ENCODE data around the gene JMJD1C.
"Not testable (repeated sequence)": the region's sequence is repeated elsewhere in the genome, so short reads cannot be mapped to it uniquely, and the experiment has no call there.

The JMJD1C gene

DNA sequence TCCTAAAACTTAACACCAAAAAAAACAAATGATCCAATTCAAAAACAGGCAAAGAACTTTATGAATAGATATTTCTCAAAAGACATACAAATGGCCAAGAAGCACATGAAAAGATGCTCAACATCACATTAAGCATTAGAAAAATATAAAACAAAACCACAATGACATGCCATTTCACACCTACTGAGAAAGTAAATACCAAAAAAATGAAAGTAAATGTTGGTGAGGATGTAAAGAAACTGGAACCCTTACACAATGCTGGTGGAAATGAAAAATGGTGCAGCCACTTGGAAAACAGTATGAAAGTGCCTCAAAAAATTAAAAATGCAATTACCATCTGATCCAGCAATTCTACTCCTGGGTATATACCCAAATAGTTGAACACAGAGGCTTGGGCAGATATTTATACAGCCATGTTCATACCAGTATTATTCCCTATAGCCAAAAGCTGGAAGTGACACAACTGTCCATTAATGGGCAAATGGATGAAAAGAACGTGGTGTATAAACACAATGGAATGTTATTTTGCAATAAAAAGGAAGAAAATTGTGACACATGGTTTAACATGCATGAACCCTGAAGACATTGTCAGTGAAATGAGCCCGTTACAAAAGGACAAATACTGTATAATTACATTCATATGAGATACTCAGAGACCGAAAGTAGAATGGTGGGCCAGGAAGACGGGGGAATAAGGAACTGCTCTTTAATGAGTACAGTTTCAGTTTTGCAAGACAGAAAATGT is 89.0 kb downstream of the JMJD1C start:
- no peak overlapping the region for H3K4me3 ChIP-seq (ENCODE audit: low read length)
- no peak for DNase-seq (ENCODE audit: low read depth, low spot score)

DNA sequence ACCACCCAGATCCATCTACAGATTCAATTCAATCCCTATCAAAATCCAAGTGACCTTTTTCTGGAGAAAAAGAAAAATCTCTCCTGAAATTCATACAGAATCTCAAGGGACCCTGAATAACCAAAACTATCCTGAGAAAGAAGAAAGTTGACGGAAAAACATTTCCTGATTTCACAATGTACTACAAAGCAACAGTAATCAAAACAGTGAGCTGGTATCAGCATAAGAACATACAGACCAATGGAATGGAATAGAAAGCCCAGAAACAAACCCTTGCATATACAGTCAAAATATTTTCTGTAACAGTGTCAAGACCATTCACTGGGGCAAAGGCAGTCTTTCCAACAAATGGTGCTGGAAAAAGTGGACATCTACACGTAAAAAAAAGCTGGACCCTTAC is 89.9 kb downstream of the JMJD1C start:
- no peak for DNase-seq (ENCODE audit: low read depth, low spot score)
- H3K4me3 ChIP-seq (ENCODE audit: low read length) = no peak overlapping the region

DNA sequence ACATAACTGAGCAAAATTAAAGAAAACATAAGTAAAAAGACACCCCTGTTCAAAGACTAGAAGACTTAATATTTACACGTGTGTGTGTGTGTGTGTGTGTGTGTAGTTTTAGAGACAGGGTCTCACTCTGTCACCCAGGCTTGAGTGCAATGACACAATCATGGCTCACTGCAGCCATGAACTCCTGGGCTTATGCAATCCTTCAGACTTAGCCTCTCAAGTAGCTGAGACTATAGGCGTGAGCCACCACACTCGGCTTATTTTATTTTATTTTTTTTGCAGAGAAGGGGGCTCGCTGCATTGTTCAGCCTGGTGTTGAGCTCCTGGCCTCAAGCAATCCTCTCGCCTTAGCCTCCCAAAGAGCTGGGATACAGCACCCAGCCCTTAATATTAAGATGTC is 90.3 kb downstream of the JMJD1C start:
- DNase-seq (ENCODE audit: low read depth, low spot score) = no peak
- H3K4me3 ChIP-seq (ENCODE audit: low read length) = no peak overlapping the region

DNA sequence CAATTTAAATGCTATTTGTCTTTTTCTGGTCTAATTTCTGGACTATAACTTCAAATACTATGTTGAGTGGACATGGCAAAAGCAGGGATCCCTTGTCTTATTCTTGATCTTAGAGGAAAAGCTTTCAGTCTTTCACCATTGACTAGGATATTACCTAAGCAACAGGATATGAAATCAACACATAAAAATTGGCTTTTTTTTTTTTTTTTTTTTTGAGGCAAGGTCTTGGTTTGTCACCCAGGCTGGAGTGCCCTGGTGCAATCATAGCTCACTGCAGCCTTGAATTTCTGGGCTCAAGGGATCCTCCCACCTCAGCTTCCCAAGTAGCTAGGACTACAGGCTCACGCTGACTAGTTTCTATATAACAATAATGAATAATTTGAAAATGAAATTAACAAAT is 90.8 kb downstream of the JMJD1C start:
- no peak for DNase-seq (ENCODE audit: low read depth, low spot score)
- no peak overlapping the region for H3K4me3 ChIP-seq (ENCODE audit: low read length)

DNA sequence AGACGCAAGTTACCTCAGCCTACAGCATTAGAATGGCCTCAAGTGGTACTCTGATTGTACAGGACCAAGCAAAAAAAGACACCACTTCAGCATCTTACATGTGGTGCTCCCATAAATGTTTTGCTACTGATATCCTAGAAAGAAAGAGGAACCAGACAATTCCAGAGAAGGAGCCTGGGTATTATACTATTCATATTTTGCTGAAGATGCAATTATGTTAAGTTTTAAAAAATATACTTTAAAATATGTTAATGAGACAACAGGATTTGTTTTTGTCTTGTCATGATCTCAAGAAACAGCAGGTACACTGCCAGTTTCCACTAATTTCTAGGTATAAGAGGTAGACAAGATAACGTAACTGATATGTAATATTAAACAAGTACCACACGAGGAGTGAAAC is 92.6 kb downstream of the JMJD1C start:
- H3K4me3 ChIP-seq (ENCODE audit: low read length) = no peak overlapping the region
- no peak for DNase-seq (ENCODE audit: low read depth, low spot score)

DNA sequence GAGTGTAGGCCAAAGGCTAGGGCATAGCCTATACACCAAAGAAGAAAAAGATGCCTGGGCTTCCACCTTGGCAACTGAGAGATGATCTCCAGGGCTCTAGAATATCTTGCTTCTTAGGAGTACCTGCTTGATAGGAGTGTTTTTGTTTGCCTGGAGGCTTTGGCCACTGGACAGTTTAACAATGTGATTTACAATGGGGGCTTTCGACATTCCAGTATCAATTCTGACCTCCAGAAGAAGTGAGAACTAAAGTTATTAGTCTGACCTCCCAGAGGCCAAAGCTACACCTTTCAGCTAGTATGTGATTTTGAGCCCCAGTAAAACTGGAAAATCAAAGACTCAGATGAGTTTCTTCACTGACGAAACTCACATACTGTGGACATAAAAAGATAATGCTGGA is 96.1 kb downstream of the JMJD1C start:
- DNase-seq (ENCODE audit: low read depth, low spot score) = no peak
- no peak overlapping the region for H3K4me3 ChIP-seq (ENCODE audit: low read length)

DNA sequence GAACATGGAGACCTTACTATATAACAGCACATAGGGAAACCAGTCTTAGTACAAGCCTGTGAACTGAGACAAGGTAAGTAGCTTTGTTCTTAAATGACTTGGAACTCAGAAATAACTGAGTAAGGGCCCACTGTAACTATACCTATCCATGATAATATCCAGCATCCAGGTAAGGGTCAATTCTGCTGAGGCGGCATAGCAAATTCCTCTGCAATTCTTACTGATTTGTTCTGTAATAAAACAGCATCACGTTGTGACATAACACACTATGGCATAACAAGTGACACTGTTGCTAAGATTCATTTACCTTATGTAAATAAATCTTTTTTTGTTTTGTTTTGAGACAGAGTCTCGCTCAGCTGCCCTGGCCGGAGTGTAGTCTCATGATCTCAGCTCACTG is 97.4 kb downstream of the JMJD1C start:
- H3K4me3 ChIP-seq (ENCODE audit: low read length) = no peak overlapping the region
- DNase-seq (ENCODE audit: low read depth, low spot score) = no peak

DNA sequence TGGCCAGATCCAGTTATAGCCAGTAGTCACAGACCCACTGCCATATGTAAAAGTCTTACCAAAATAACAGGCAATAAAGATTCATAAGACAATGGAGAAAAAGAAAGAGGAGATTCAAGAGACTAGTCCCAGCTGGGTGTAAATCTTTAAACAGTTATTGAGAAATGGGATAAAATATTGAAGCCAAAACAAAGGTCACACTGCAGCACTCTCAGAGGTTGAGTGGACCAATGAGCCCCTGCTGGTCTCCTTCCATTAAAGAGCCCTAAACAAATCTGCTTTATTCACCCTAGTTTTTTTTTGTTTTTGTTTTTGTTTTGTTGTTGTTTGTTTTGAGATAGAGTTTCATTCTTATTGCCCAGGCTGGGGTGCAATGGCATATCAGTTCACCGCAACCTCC is 98.8 kb downstream of the JMJD1C start:
- no peak for DNase-seq (ENCODE audit: low read depth, low spot score)
- H3K4me3 ChIP-seq (ENCODE audit: low read length) = no peak overlapping the region

DNA sequence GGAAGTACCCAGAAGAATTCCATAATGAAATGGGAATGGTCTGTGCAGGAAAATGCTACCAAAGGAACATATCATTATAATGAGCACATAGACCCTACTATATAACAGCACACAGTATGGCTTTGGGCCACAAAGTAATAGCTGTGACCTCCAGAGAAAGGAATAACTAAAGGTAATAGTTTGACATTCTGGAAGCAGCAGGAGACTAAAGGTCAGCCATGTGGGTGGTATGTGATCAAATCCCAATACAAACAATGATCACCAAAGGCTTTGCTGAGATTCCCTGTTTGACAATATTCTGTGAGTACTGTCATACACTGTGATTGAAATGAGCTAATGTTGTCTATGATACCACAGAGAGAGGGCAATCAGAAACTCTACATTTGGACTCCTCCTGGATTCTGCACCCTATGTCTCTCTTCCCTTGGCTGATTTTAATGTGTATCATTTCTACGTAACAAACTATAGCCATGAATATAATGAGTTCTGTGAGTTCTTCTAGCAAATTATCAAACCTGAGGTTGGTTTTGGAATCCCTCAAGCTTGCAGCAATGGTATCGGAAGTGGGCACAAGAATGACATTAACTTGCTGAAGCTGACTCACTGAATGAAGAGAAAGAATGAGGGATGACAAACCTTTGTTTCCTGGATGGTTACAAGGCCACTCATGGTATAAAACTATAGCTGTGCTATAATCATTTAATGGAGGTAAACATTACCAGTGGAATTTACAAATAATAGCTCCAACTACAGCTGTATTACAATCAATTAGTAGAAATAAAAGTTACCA is 99.6 kb downstream of the JMJD1C start:
- no peak for DNase-seq (ENCODE audit: low read depth, low spot score)
- no peak overlapping the region for H3K4me3 ChIP-seq (ENCODE audit: low read length)

DNA sequence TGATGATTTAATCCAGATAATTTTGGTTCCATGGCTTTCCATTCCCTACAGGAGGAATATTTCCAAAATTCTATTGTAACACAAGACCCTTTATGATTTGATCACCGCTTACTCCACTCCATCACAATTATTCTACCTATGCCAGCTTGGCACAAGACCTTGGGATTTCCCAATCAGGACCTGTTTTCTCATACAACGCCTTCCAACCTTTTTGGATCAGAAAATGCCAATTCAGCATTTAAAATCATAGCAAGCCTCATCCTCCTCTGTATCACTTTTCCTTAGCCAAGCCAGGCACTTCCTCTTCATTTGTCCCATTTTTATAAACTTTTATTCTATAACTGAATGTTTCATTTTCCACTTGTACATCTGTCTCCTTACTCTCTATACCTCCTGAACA is 100.9 kb downstream of the JMJD1C start:
- H3K4me3 ChIP-seq (ENCODE audit: low read length) = no peak overlapping the region
- DNase-seq (ENCODE audit: low read depth, low spot score) = no peak

DNA sequence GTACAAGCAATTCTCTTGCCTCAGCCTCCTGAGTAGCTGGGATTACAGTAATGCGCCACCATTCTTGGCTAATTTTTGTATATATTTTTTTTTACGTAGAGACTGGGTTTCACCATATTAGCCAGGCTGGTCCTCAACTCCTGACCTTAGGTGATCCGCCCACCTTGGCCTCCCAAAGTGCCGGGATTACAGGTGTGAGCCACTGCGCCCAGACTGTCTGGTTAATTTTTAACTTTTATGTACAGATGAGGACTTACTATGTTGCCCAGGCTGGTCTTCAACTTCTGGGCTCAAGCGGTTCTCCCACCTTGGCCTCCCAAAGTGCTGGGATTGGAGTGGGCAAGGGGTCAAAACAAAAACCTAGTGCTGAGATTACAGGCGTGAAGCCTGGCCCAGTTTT is 101.8 kb downstream of the JMJD1C start:
- DNase-seq (ENCODE audit: low read depth, low spot score) = no peak
- H3K4me3 ChIP-seq (ENCODE audit: low read length) = no peak overlapping the region

DNA sequence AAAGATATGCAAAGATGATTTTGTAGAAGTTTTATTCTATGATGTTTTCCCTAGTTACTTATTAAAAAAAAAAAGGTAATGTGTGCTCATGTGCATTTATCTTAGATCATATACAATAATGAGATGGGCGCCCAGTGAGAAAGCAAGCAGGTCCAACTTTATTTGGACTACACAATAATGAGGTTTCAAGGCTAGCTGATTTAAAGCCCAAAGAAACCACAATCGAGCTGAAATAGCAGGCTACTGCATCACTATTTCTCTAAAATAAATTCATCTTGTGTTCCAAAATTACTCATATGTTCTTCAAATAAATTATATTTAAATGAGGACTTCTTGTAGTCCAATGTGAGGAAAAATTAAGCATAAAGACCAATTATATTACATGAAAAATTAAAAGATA is 110.1 kb downstream of the JMJD1C start:
- no peak overlapping the region for H3K4me3 ChIP-seq (ENCODE audit: low read length)
- no peak for DNase-seq (ENCODE audit: low read depth, low spot score)

DNA sequence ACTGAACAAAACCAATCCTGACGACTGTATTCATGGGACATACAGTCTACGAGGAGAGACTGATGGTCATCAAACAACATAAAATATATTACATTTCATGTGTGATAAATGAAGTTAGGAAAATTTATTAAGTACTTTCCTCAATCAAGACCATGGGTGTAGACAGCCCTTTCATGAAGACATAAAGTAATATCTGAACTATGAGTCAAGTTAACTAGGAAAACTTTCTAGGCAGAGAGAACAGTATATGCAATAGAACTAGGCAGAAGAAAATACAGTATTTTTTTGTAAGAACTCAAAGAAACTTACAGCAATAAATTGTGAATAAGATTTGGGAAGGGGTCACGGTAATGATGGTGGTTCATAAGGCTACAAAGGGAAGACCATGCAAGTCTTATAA is 112.8 kb downstream of the JMJD1C start:
- no peak for DNase-seq (ENCODE audit: low read depth, low spot score)
- H3K4me3 ChIP-seq (ENCODE audit: low read length) = no peak overlapping the region

DNA sequence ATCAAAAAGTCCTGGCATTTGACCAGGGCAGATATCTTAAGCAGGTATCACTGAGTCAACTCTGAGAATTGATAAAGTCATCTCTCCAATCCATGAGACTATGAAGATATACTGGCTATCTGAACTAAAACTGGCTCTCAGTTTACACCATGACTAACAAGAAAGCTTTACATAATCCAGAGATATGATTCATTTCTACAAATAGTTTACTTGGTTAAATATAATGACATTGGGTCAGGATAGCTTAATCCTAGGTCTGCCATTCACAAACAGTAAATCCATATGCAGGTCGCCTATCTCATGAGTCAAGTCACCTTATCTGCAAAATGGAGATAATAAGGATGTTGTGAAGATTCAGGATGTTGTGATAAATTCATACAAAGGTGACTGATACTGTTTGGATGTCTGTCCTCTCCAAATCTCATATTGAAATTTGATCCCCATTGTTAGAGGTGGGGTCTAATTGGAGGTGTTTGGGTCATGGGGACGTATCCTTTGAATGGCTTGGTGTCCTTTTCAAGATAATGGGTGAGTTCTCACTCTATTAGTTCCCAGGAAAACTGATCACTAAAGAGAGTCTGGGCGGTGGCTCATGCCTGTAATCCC is 117.4 kb downstream of the JMJD1C start:
- no peak overlapping the region for H3K4me3 ChIP-seq (ENCODE audit: low read length)
- DNase-seq (ENCODE audit: low read depth, low spot score) = no peak

DNA sequence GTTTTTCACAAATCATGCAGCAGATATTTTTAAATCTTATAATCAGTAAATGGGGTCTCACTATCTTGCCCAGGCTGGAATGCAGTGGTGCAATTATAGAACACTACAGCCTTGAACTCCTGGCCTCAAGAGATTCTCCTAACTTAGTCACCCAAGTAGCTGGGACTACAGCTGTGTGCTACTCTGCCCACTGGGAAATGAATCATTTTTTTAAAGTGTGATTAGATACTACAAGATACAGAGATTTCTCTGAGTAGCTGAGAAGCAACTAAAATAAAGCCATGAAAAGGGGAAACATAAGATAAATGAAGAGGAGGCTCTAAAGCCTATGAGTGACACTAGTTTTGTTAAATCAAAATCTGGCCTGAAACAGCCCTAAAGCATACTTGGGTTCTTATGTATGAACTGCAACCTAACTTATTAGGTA is 119.7 kb downstream of the JMJD1C start:
- no peak for DNase-seq (ENCODE audit: low read depth, low spot score)
- H3K4me3 ChIP-seq (ENCODE audit: low read length) = no peak overlapping the region

DNA sequence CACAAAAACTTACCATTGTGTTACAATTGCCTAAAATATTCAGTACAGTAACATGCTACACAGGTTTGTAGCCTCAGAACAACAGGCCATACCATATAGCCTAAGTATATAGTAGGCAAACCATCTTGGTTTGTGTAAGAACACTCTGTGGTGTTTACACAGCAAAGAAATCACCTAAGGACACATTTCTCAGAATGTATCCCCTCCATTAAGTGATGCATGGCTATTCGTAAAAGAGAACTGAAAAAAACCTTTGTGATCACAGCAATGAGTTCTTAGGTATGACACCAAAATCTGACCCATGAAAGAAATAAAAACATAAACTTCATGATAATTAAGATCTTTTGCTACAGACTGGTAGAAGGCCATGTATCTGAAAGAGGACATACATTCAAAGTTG is 121.5 kb downstream of the JMJD1C start:
- no peak for DNase-seq (ENCODE audit: low read depth, low spot score)
- H3K4me3 ChIP-seq (ENCODE audit: low read length) = no peak overlapping the region

DNA sequence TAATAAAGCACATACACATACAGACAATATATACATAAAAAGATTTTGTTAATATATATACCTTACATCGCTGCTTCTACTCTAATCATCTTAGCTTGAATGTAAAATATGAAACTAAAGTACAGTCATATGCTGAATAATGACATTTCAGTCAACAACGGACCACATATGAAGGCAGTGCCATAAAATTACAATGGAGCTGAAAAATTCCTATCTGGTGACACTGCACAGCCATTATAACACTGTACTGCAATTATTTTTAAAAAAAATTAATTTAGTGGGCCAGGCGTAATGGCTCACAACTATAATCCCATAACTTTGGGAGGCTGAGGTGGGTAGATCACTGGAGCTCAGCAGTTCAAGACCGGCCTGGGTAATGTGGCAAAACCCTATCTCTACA is 122.3 kb downstream of the JMJD1C start:
- DNase-seq (ENCODE audit: low read depth, low spot score) = no peak
- H3K4me3 ChIP-seq (ENCODE audit: low read length) = no peak overlapping the region

DNA sequence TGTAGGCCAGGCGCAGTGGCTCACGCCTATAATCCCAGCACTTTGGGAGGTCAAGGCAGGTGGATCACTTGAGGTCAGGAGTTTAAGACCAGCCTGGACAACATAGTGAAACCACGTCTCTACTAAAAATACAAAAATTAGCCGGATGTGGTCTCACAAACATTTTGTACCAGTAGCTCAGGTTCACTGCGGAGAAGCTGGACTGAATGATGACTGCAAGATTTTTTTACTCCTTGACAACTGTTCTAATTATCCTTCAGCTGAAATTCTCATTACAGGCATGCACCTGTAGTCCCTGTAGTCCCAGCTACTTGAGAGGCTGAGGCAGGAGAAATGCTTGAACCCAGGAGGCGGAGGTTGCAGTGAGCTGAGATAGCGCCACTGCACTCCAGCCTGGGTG is 126.1 kb downstream of the JMJD1C start:
- not testable (repeated sequence) for H3K4me3 ChIP-seq (ENCODE audit: low read length); DNase-seq (ENCODE audit: low read depth, low spot score)

DNA sequence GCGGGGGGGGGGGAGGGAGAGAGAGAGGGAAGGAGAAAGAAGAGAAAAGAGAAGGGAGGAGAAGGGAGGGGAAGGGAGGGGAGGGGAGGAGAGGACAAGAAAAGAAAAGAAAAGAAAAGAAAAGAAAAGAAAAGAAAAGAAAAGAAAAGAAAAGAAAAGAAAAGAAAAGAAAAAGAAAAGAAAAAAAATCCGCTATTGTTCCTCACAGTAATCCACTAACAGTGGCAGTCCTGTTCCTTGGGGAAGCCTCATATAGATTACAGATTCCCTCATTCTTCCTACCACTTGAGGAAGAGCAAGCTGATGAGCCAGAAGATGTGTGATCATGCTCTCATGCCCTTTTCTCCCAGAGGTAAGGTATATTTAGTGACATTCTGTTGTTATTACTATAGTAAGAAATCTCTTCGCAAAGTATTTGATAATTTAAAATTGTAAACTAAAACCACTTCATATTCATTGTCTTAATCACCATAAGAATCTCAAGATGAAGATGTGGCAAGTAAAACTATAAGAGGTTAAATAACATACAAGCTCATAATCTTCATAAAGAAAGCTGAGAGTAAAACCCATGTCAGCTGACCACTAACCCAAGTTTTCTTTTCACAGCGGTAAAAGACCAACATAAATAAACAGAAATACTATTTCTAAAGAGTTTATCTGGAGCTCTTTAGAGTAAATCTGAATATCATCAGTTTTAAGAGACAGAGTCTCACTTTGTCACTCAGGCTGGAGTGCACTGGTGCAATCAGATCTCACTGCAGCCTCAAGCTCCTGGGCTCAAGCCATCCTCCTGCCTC is 128.1 kb downstream of the JMJD1C start:
- no peak overlapping the region for H3K4me3 ChIP-seq (ENCODE audit: low read length)

DNA sequence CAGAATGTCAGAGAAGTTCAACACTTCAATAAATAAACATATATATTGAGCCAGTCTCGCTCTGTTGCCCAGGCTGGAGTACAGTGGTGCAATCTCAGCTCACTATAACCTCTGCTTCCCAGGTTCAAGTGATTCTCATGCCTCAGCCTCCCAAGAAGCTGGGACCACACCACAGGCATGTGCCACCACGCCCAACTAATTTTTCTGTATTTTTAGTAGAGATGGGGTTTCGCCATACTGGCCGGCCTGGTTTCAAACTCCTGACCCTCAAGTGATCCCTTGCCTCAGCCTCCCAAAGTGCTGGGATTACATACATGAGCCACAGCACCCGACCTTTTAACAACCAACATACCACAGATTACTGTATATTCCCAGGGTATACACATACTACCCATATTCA is 134.2 kb downstream of the JMJD1C start:
- H3K4me3 ChIP-seq (ENCODE audit: low read length) = no peak overlapping the region
- DNase-seq (ENCODE audit: low read depth, low spot score) = no peak

More for the DNA sequence above, 128.1 kb downstream of the JMJD1C start:
- no peak for DNase-seq (ENCODE audit: low read depth, low spot score)
